ENCODE measurements around the gene PRDM16.
A peak's percentile ranks its signal among the peaks of the same experiment; 100 is the strongest.

The PRDM16 gene

GRCh38 chr1:3306583-3307291, 237.7 kb downstream of the PRDM16 start:
- no peak for DNase-seq (ENCODE audit: low spot score)

GRCh38 chr1:3307359-3307758, 238.4 kb downstream of the PRDM16 start:
- no peak for DNase-seq (ENCODE audit: low spot score)

GRCh38 chr1:3308053-3308452, 239.1 kb downstream of the PRDM16 start:
- DNase-seq (ENCODE audit: low spot score), result no peak

- no peak for DNase-seq (ENCODE audit: low spot score)
Measured at GRCh38 chr1:3310718-3311400, 241.9 kb downstream of the PRDM16 start.

- DNase-seq (ENCODE audit: low spot score), result no peak
Measured at GRCh38 chr1:3311711-3312110, 242.7 kb downstream of the PRDM16 start.

GRCh38 chr1:3312310-3312897, 243.4 kb downstream of the PRDM16 start:
- no peak for DNase-seq (ENCODE audit: low spot score)

- DNase-seq (ENCODE audit: low spot score), result no peak
Measured at GRCh38 chr1:3312898-3313575, 244.0 kb downstream of the PRDM16 start.

- no peak for DNase-seq (ENCODE audit: low spot score)
Measured at GRCh38 chr1:3313576-3313950, 244.6 kb downstream of the PRDM16 start.

GRCh38 chr1:3314491-3315381, 245.7 kb downstream of the PRDM16 start:
- DNase-seq (ENCODE audit: low spot score), result no peak

GRCh38 chr1:3315399-3316339, 246.7 kb downstream of the PRDM16 start:
- DNase-seq (ENCODE audit: low spot score), result no peak

- no peak for DNase-seq (ENCODE audit: low spot score)
Measured at GRCh38 chr1:3316340-3316943, 247.4 kb downstream of the PRDM16 start.

- no peak for DNase-seq (ENCODE audit: low spot score)
Measured at GRCh38 chr1:3317456-3317855, 248.5 kb downstream of the PRDM16 start.

GRCh38 chr1:3318329-3318728, 249.3 kb downstream of the PRDM16 start:
- no peak for DNase-seq (ENCODE audit: low spot score)

- DNase-seq (ENCODE audit: low spot score), result peak; percentile 4
Measured at GRCh38 chr1:3319874-3320245, 250.9 kb downstream of the PRDM16 start.

GRCh38 chr1:3320246-3321152, 251.5 kb downstream of the PRDM16 start:
- no peak for DNase-seq (ENCODE audit: low spot score)

- no peak for DNase-seq (ENCODE audit: low spot score)
Measured at GRCh38 chr1:3321559-3322449, 252.8 kb downstream of the PRDM16 start.

GRCh38 chr1:3322450-3323020, 253.5 kb downstream of the PRDM16 start:
- DNase-seq (ENCODE audit: low spot score), result no peak
